A549 (cell line): ENCODE data around the gene STARD13. TPM values are rescaled to one million over a fixed set of nuclear protein-coding genes. Genes with fewer than 3 reads are reported as not detected.

Experiments
- ATAC-seq, 2 experiments: fragments of 200-7000 bp in 1 of 2; fragments of >200 bp in 1 of 2; cut with Nextera tagmentation in 1 of 2; cut with Tn5 transposase in 1 of 2; 3 replicates each; pipeline versions ENCODE4 v1.8.0 to v1.9.1; 2018 to 2020; ENCODE audit warnings: mild to moderate bottlenecking in 1 of 2, moderate library complexity in 1 of 2
- CTCF ChIA-PET: fragments of 300-600 bp; sonication (Branson Sonifier 250); formaldehyde crosslinking; extraction: SDS; loops from one replicate; lab custom pipeline; 2021; ENCODE audit warnings: antibody characterized with exemption, inconsistent platforms; lab: Yijun Ruan, JAX
- POLR2A ChIA-PET: fragments of 350-600 bp; formaldehyde crosslinking; extraction: SDS; loops from one replicate; lab custom pipeline; 2021; ENCODE audit warnings: antibody characterized with exemption, inconsistent platforms; lab: Yijun Ruan, JAX
- DNase-seq, 2 experiments: peaks; one replicate each; pipeline versions ENCODE4 v3.0.0 to v3.0.0-alpha.2; 2011 to 2016; ENCODE audit warnings: low read depth in 1 of 2, low spot score in 1 of 2
- FAIRE-seq: peaks from 2 replicates; lab custom pipeline; 2011; peaks lifted over from hg19 to GRCh38; lab: Jason Lieb, UNC
- H3K27ac ChIP-seq, 2 experiments: fragments of >200 bp; sonication (Bioruptor Twin); formaldehyde crosslinking; 3 replicates each; pipeline ENCODE4 v1.5.1; 2016 to 2017
- H3K4me1 ChIP-seq: fragments of >200 bp; sonication (Bioruptor Twin); formaldehyde crosslinking; 3 replicates; pipeline ENCODE4 v1.6.1; 2016
- H3K4me2 ChIP-seq: fragments of >200 bp; sonication (Bioruptor Twin); formaldehyde crosslinking; 3 replicates; pipeline ENCODE4 v1.6.1; 2016
- H3K4me3 ChIP-seq: fragments of >200 bp; sonication (Bioruptor Twin); formaldehyde crosslinking; 3 replicates; pipeline ENCODE4 v1.5.1; 2016
- H3K9me3 ChIP-seq: fragments of >200 bp; sonication (Bioruptor Twin); formaldehyde crosslinking; 3 replicates; pipeline ENCODE4 v1.6.1; 2016
- BHLHE40 ChIP-seq: IDR thresholded peaks from 2 replicates; pipeline ENCODE4 v1.6.1; 2012; ENCODE audit warnings: low read depth, low read length, inconsistent platforms
- CBX2 ChIP-seq: fragments of 200-600 bp; sonication (generic); IDR thresholded peaks from 2 replicates; pipeline ENCODE4 v1.6.1; 2016; ENCODE audit warnings: low read depth, mild to moderate bottlenecking, borderline replicate concordance
- CEBPB ChIP-seq, 2 experiments: fragments of >200 bp in 1 of 2; sonication (Bioruptor Twin) in 1 of 2; formaldehyde crosslinking in 1 of 2; IDR thresholded peaks; 2 replicates each; pipeline ENCODE4 v1.6.1; 2012 to 2016
- CHD2 ChIP-seq: fragments of 150-350 bp; IDR thresholded peaks from 2 replicates; pipeline ENCODE4 v1.6.1; 2014; ENCODE audit warnings: low read length; ENCODE audit not compliant: partially characterized antibody
- EHF ChIP-seq: fragments of 250-450 bp; sonication (Bioruptor Pico); IDR thresholded peaks from 2 replicates; pipeline ENCODE4 v1.5.0; 2020; ENCODE audit warnings: mild to moderate bottlenecking
- FOSL2 ChIP-seq, 2 experiments: fragments of 450-650 bp in 1 of 2; fragments of >200 bp in 1 of 2; sonication (Bioruptor Twin) in 1 of 2; formaldehyde crosslinking; IDR thresholded peaks; 2 replicates each; pipeline versions ENCODE4 v1.5.0 to v1.6.1; 2016 to 2020; ENCODE audit warnings: mild to moderate bottlenecking in 1 of 2, moderate library complexity in 1 of 2
- FOXS1 ChIP-seq: fragments of 250-450 bp; sonication (Bioruptor Pico); IDR thresholded peaks from 2 replicates; pipeline ENCODE4 v1.5.0; 2020; ENCODE audit warnings: mild to moderate bottlenecking, moderate library complexity
- HDAC2 ChIP-seq: fragments of 200-600 bp; sonication (generic); IDR thresholded peaks from 2 replicates; pipeline ENCODE4 v1.6.1; 2016
- HEYL ChIP-seq: fragments of 250-450 bp; sonication (Bioruptor Pico); IDR thresholded peaks from 2 replicates; pipeline ENCODE4 v1.8.0; 2021; ENCODE audit warnings: mild to moderate bottlenecking, moderate library complexity
- HOXA7 ChIP-seq: fragments of 250-450 bp; sonication (Bioruptor Pico); IDR thresholded peaks from 2 replicates; pipeline ENCODE4 v1.5.0; 2020; ENCODE audit warnings: mild to moderate bottlenecking, moderate library complexity
- JUNB ChIP-seq: fragments of >200 bp; sonication (Bioruptor Twin); formaldehyde crosslinking; IDR thresholded peaks from 2 replicates; pipeline ENCODE4 v1.6.1; 2016
- KDM1A ChIP-seq: fragments of 200-600 bp; sonication (generic); IDR thresholded peaks from 2 replicates; pipeline ENCODE4 v1.6.1; 2016; ENCODE audit warnings: low read depth, mild to moderate bottlenecking
- KDM5A ChIP-seq: fragments of 200-600 bp; sonication (generic); IDR thresholded peaks from 2 replicates; pipeline ENCODE4 v1.6.1; 2016; ENCODE audit warnings: antibody characterized with exemption, mild to moderate bottlenecking
- NPAS2 ChIP-seq: fragments of 250-450 bp; sonication (Bioruptor Pico); IDR thresholded peaks from 2 replicates; pipeline ENCODE4 v1.8.0; 2022; ENCODE audit warnings: mild to moderate bottlenecking, moderate library complexity, borderline replicate concordance
- POLR2A ChIP-seq: IDR thresholded peaks from 2 replicates; pipeline ENCODE4 v1.6.1; 2012; ENCODE audit warnings: mild to moderate bottlenecking, low read length
- RNF2 ChIP-seq: fragments of 200-600 bp; sonication (generic); IDR thresholded peaks from 2 replicates; pipeline ENCODE4 v1.6.1; 2016; ENCODE audit warnings: low read depth, mild to moderate bottlenecking, antibody characterized with exemption, moderate library complexity, borderline replicate concordance
- SMC3 ChIP-seq: fragments of >200 bp; sonication (Bioruptor Twin); formaldehyde crosslinking; IDR thresholded peaks from 3 replicates; pipeline ENCODE4 v1.6.1; 2018; ENCODE audit warnings: inconsistent platforms
- SREBF2 ChIP-seq: fragments of 450-650 bp; IDR thresholded peaks from 2 replicates; pipeline ENCODE4 v1.6.1; 2014; ENCODE audit warnings: mild to moderate bottlenecking, moderate library complexity
- TP53 ChIP-seq: fragments of 250-450 bp; sonication (Bioruptor Pico); IDR thresholded peaks from 2 replicates; pipeline ENCODE4 v1.5.0; 2021; ENCODE audit warnings: mild to moderate bottlenecking, moderate library complexity
- ZNF302 ChIP-seq: fragments of 250-450 bp; sonication (Bioruptor Pico); IDR thresholded peaks from 2 replicates; pipeline ENCODE4 v1.9.0; 2021; ENCODE audit warnings: inconsistent platforms, mild to moderate bottlenecking, moderate library complexity
- WGBS: methylation state at CpG from one replicate; pipeline ENCODE4 v1.1.6; 2017; ENCODE audit errors: missing lambda C conversion rate; 5-methylcytosine and 5-hydroxymethylcytosine counted together
- polyA plus RNA-seq, 4 experiments: library from polyadenylated mRNA; depleted of rRNA in 3 of 4; stranded (reverse); fragments of >200 nt; fragmentation: RNase III in 1 of 4; extraction: RNeasy Plus Mini Kit Qiagen cat#74134 plus additional on column Dnase treatment in 1 of 4; gene quantifications; 2 replicates in 3 of 4; 3 replicates in 1 of 4; pipeline ENCODE4 v1.2.3, GENCODE V29; 2011 to 2017
- TF ChIP-seq, protein P1 (sequence below): fragments of >200 bp; sonication (Bioruptor Twin); formaldehyde crosslinking; IDR thresholded peaks from 3 replicates; pipeline ENCODE4 v1.6.1; 2016
- TF ChIP-seq, protein P2 (sequence below): IDR thresholded peaks from 2 replicates; pipeline ENCODE4 v1.6.1; 2012
- TF ChIP-seq, protein P3 (sequence below): fragments of 250-450 bp; sonication (Bioruptor Pico); IDR thresholded peaks from 2 replicates; pipeline ENCODE4 v1.5.0; 2021; ENCODE audit warnings: mild to moderate bottlenecking, moderate library complexity, borderline replicate concordance

The STARD13 gene
- polyA plus RNA-seq, 2 of the 4 experiments (the other 2 are of a cell fraction) = 2.4 to 2.8 TPM

DNA sequence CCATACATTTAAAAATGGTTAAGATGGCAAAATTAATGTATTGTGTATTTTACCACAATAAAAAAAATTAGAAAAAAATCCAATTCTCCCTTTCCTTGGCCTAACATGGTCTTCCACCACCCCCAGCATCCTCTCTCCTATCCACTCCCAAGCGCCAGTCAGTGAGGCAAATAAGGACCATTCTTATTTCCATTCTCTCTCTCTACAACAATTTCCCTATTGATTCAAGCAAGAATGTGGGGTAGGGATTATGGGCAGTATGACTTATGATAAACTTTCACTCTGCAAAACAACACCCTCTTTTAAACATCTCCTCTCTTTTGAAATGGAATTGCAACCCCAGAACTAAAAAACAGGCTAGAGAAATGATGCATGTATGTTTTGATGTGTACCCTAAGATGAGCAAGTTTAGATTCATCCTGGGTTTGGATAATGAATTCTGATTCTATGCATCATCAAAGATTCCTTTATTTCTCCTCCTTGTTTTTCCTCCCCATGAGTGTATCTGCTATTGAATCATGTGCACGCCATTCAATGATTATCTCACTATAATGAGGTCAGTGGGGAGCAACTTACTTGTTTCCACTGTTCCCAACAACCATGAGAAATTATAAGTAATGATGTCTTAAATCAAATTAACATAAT, 3.5 kb downstream of the STARD13 start:
- DNase-seq (peak in 1 of 2 experiments; percentile 19), FAIRE-seq (no peak), ATAC-seq (no peak)
- TF ChIP-seq CEBPB (IDR thresholded peaks at IDR 0.05) (no peak), CBX2 (no peak), HEYL (CRISPR knock-in tag) (no peak), HDAC2 (no peak), JUNB (no peak), FOSL2 (IDR thresholded peaks at IDR 0.05) (no peak), FOSL2 (CRISPR knock-in tag; IDR thresholded peaks at IDR 0.05) (peak; percentile 49)
- TF ChIP-seq, protein P1, sequence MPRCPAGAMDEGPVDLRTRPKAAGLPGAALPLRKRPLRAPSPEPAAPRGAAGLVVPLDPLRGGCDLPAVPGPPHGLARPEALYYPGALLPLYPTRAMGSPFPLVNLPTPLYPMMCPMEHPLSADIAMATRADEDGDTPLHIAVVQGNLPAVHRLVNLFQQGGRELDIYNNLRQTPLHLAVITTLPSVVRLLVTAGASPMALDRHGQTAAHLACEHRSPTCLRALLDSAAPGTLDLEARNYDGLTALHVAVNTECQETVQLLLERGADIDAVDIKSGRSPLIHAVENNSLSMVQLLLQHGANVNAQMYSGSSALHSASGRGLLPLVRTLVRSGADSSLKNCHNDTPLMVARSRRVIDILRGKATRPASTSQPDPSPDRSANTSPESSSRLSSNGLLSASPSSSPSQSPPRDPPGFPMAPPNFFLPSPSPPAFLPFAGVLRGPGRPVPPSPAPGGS = no peak
- H3K9me3 ChIP-seq = no peaks in the 10 kb centered on the region
- H3K4me2 ChIP-seq = peak overlapping the region; percentile 73
- H3K4me3 ChIP-seq = no peak overlapping the region
- ChIA-PET POLR2A (no interaction called here), CTCF (interaction anchor here (0.9 to 2.0 kb wide), 4 partner anchors 20 to 54 kb away, joined by 3 to 8 read pairs (median 4); no protein-coding TSS in a partner anchor)
- peaks cover 56% of the 10 kb centered on the region for H3K4me1 ChIP-seq
- 47% methylated on average over 2 of the region's 2 CpGs for WGBS
- peak overlapping the region; percentile 71 to 89 for H3K27ac ChIP-seq

DNA sequence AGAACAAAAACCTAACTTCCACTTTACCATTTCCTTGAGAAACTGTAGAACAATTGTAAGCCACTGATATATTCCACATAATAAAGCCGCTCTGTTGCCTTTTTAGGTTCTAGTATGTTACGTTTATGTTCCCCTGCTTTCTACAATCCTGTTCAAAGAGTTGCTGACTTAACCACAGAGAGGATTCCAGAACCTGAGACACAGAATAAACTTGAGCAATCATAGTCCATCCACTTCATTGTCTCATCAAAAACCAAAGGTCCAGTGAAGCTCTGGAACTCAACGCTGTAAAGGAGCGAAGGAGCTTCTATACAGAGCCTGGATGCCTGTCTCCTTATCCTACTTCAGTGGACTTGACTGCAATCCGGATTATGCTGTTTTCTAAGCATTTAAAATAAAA, 4.6 kb downstream of the STARD13 start:
- peaks cover 56% of the 10 kb centered on the region for H3K4me1 ChIP-seq
- DNase-seq (no peak), ATAC-seq (no peak), FAIRE-seq (no peak)
- H3K9me3 ChIP-seq = no peaks in the 10 kb centered on the region
- peak overlapping the region; percentile 73 for H3K4me2 ChIP-seq
- no peak overlapping the region for H3K4me3 ChIP-seq
- ChIA-PET POLR2A (no interaction called here), CTCF (interaction anchor here (0.7 kb wide), 1 partner anchor 231 kb away, joined by 3 read pairs; no protein-coding TSS in a partner anchor)
- H3K27ac ChIP-seq = peak overlapping the region; percentile 71 to 89
- TF ChIP-seq ZNF302 (CRISPR knock-in tag) (no peak), FOXS1 (CRISPR knock-in tag) (no peak), HEYL (CRISPR knock-in tag) (no peak), TP53 (no peak), KDM5A (no peak), POLR2A (no peak), BHLHE40 (no peak), EHF (CRISPR knock-in tag) (no peak), SMC3 (no peak), HOXA7 (CRISPR knock-in tag) (no peak), CHD2 (no peak), NPAS2 (CRISPR knock-in tag) (no peak), HDAC2 (no peak), SREBF2 (no peak), KDM1A (no peak)
- 89% methylated on average over 5 of the region's 5 CpGs for WGBS

DNA sequence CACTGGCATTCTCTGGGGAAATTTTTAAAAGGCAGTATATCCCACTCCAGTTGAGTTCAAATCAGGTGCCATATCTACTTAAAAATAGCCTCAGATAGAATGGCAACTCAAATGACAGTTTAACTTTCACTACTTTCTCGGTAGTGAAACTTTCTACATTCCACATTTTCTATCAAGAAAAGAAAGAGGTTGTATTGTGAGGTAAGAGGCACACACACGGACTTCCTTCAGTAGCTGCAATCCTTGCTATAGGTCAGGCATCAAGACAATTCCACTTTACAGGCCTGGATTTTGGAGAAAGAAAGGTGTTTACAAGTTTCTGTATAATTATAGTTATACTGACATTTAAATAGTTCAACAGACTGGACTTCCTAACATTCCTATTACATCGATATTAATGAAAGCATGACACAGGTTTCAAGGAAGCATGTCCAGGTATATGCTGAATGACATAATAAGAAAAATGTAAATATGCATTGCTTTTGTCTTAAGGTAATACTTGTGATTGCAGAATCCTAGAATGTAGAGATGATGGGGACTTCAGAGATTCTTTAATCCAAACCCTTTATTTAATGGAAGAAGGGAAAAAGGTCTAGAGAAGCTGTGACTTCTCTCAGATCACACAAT, 5.2 kb downstream of the STARD13 start:
- Histone ChIP-seq H3K27ac (peak overlapping the region; percentile 71 to 89), H3K4me2 (peak overlapping the region; percentile 73), H3K9me3 (no peaks in the 10 kb centered on the region), H3K4me1 (peaks cover 57% of the 10 kb centered on the region), H3K4me3 (peak overlapping the region; percentile 3; the same call in 1 of the 3 replicates)
- no peak for DNase-seq
- ChIA-PET CTCF (interaction anchor here (0.7 kb wide), 1 partner anchor 232 kb away, joined by 3 read pairs; no protein-coding TSS in a partner anchor), POLR2A (no interaction called here)
- FAIRE-seq = no peak
- WGBS = 7% methylated on average over 3 of the region's 3 CpGs
- ATAC-seq = peak; percentile 7 to 25; a peak in 3 of 6 replicates
- TF ChIP-seq, protein P2, sequence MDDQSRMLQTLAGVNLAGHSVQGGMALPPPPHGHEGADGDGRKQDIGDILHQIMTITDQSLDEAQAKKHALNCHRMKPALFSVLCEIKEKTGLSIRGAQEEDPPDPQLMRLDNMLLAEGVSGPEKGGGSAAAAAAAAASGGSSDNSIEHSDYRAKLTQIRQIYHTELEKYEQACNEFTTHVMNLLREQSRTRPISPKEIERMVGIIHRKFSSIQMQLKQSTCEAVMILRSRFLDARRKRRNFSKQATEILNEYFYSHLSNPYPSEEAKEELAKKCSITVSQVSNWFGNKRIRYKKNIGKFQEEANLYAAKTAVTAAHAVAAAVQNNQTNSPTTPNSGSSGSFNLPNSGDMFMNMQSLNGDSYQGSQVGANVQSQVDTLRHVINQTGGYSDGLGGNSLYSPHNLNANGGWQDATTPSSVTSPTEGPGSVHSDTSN = 0 out of 2 replicates have a peak, but pooled peaks have one; percentile 0
- TF ChIP-seq, protein P3, sequence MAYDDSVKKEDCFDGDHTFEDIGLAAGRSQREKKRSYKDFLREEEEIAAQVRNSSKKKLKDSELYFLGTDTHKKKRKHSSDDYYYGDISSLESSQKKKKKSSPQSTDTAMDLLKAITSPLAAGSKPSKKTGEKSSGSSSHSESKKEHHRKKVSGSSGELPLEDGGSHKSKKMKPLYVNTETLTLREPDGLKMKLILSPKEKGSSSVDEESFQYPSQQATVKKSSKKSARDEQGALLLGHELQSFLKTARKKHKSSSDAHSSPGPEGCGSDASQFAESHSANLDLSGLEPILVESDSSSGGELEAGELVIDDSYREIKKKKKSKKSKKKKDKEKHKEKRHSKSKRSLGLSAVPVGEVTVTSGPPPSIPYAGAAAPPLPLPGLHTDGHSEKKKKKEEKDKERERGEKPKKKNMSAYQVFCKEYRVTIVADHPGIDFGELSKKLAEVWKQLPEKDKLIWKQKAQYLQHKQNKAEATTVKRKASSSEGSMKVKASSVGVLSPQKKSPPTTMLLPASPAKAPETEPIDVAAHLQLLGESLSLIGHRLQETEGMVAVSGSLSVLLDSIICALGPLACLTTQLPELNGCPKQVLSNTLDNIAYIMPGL (CRISPR knock-in tag) = no peak
- no peak for TF ChIP-seq RNF2
